NCI-H1436 treated with DMSO at 0.1 percent for 48 hours (cell line): ENCODE results near the gene CCDC13.

ENCODE experiments used
- DNase-seq: peaks from one replicate; lab custom pipeline; 2025; lab: John Stamatoyannopoulos, UW

Gene CCDC13

GRCh38 chr3:42752961-42753360, 20.1 kb downstream of the CCDC13 start:
- no peak for DNase-seq

DNA sequence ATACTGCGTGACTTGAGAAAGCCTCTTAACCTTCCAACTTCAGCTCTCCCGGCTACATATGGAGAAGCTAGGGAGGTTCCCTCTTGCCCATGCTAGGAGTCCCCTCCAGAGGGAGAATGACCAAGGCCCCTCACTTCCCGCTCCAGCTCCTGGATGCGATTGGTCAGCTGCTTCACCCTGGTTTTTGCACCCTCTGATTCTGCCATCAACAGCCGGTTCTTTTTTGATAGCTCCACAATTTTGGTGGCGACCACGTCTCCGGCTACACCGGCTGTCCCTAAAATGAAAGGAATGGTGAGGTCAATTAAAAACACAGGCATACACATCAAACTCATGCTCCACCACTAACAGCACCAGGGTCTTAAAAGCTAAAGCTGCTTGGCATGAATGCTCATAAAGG, 20.6 kb downstream of the CCDC13 start:
- DNase-seq, result no peak

DNA sequence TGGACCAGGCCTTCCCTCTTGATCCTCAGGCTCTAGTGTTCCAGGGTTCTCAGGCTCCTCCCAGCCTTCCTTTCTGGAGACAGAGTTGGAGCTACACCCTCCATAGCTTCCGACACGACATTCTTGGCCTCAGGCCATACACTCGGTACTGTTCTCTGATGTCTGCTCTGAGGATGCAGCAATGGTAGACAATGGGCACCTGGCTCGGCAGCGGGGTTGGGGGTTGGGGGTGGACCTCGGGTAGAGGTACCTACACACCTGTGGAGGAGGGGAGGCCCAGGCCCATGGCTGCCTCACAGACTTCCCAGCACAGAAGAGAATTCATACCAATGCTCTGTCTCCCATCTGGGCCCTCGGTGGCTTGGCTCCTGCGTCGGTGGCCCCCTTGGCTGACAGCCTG, 21.4 kb downstream of the CCDC13 start:
- DNase-seq, result no peak

GRCh38 chr3:42750834-42751233, 22.2 kb downstream of the CCDC13 start:
- no peak for DNase-seq

- no peak for DNase-seq
Measured at GRCh38 chr3:42749753-42750231, 23.3 kb downstream of the CCDC13 start.

GRCh38 chr3:42749025-42749752, 23.9 kb downstream of the CCDC13 start:
- DNase-seq, result no peak

DNA sequence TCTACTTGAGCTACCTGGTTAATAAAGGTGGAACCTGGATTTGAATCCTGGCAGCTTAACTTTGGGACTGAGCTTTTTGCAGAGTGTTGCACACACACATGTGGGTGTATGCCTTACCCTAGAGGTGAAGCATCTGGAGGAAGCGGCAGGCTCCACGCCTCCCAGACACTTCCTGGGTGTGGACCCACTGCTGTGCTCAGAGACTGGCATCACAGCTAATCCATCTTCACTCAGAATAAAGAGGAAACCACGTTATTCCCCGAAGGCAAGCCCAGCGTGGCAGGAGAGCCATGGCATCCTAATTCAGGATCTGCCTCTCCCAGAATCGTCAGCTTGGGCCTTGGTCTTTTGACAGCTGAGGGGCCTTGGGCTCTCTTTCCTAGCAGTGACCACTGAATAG, 25.5 kb downstream of the CCDC13 start:
- DNase-seq, result no peak

DNA sequence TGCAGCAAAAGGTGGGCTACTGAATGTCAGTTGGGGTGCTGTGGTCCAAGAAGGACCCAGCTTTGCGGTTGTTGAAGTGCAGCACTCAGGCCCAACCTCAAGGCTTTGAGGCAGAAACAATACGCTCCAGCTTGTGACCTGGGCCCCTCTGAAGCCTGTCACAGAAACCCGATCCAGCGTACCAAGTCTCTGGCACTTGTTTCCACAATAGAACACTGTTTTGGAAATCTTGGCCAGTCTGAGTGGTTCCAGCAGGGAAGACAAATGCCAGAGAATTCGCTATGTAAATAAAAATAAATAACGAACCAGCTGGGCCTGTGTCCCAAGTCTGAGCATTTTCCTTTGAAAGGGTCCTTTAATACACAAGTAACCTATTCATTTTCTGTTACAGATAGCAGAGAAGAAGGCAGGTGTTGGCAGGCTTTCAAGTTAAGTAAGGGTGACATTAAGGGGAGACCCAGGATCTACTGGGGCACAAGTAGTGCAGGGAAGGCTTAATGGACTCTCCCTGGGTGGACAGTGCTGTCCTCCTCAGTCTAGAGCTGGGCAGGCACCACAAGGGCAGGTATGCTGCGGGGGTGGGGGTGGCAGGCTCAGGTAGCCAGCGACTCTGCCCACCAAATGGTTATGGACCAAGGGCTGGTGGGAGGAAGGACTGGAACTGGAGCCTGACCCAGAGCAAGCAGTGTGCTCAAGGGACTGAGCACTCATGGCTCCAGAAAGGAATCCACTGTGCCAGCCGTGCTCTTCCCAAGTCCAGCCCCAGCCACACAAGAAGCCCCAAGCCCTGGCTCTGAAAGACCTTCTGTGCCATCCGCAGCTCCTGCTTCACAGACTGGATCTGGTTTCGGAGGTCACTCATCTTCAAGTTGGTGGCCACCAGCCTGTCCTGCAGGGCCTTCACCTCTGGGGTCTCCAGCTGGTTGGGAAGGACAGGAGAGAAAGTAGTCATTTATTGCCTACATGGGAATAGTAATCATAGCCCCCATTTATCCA, 26.3 kb downstream of the CCDC13 start:
- no peak for DNase-seq

DNA sequence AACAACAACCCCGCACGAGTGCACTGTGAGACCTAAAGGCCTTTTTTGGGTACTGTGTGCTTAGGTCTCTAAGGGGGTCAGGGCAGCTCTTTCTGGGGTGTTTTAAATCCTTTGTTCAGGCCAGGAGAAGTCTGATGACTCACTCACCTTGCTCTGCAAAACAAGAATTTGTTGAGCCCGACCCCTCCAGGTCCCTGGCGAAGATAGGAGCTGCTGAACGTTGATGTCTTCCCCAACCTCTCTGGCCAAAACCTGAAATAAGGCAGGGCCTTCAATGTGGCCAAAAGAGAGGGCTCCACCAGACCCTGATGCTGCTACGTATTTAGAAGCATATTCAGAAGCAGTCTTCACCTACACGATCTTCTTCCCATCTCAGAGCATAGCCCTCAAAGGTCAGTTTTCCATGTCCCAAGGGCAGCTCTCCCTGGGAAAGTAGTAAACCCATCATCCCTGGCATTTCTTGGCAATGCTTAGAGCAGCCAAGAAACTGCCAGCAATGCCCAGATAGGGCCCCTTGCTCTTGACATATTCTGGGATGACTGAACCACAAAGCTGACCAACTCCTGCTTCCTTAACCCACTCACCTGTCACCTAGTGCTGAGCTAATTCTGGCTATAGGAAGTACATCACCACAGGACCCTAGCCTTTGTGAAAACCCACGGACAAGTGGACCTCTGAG, 27.1 kb downstream of the CCDC13 start:
- no peak for DNase-seq

DNA sequence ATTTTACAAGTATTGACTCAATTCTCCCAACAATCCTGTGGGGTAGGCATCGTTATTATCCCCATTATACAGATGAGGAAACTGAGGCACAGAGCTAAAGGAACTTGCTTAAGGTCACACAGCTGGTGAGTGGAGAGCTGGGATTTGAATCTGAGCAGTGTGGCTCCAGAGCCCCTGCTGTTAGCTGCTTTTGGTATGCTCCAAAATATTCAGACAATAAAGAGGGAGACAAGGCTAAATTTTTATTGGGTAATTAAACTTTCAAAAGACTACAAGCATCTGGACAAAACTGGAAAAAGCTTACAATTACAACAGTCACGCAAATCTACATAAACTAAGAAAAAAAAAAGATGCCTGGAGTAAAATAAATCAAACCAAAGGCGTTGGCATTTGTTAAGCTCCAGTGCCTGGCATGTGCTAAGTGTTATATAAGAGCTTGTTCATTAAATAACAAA, 27.7 kb downstream of the CCDC13 start:
- DNase-seq, result no peak

GRCh38 chr3:42743204-42743995, 29.7 kb downstream of the CCDC13 start:
- no peak for DNase-seq

GRCh38 chr3:42742688-42743087, 30.4 kb downstream of the CCDC13 start:
- DNase-seq, result no peak

DNA sequence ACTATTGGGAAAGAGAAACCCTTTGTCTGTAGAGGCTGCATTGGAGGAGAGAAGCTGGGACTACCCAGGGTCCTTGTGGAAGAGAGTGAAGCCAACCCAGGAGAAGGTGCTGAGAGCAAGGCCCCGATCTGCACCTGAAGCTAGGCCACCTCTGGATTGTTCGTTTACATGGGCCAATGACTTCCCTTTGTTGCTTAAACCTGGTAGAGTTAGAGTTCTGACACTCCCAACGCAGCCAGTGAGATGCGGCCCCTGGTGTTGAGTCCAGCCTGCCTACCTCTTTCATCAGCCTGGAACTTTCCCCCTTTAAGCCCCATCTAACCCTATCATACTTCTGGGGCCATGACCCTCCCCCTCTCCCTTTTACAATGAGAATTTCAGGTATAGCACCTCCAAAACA, 30.8 kb downstream of the CCDC13 start:
- no peak for DNase-seq

- no peak for DNase-seq
Measured at GRCh38 chr3:42741796-42742195, 31.3 kb downstream of the CCDC13 start.

- DNase-seq, result no peak
Measured at GRCh38 chr3:42739401-42740158, 33.5 kb downstream of the CCDC13 start.

DNA sequence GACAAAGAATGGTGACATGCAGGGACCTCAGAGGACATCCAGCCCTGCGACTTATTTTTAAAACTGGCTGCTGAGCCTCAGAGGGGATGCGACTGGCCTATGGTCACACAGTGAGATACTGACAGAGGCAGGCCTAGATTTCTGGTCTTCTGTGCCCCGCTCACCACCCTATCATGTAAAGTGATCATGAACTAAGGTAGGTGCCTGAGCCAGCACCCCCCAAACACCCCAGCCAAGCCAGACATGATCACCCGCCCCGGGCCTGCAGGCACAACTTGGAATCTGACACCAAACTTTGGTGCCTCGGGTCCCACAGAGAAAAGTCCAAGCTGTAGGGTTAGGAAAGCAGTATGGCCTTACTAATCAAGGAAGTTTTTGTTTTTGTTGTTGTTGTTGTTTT, 36.5 kb downstream of the CCDC13 start:
- no peak for DNase-seq

GRCh38 chr3:42736081-42736480, 37.0 kb downstream of the CCDC13 start:
- DNase-seq, result no peak

GRCh38 chr3:42735615-42736014, 37.4 kb downstream of the CCDC13 start:
- DNase-seq, result no peak

DNA sequence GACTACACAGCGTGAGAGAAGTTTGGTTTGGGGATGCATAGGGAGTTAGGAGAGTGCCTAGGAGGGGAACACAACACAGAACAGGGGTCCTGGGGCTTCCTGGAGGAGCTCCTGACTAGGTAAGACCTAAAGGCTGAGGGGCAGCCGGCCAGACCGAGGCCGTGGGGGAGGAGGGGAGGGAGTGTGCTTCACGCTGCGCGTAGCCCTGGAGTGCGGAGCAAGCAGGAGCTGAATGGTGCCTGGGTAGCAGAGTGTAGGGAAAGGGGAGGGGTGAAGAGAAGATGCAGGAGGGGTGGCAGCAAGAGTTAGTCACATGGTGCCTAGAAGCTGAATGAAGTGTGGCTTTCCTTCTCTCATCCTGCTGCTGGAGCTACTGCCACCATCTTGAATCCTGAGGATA, 38.0 kb downstream of the CCDC13 start:
- DNase-seq, result no peak

DNA sequence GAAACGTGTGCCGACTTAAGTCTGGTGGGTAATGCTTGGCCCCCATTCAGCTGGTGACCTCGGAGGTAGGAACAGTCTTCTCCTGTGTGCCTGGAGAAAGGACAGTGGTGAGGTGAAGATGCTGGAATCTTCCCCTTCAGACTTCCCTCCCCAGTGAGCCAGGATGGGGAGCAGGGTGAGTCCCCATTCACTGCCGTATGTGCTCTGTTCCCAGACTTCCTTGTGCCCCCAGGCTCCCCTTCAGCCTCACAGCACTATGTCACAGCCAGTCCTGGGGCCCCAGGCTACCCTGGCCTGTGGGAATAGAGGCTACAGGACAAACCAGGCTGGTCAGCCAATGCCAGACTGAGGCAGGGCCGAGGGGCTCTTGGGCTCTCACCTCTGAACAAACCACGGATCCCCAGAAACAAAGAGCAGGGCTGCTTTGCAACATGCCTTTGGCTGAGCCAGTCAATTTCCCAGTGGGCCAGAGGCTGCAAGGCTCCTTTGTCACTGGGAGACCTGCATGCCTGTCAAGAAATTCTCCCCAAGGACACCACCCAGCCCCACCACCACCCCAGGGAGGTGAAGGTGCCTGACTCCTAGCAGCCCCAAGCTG, 38.7 kb downstream of the CCDC13 start:
- no peak for DNase-seq
